ENCODE data around the gene DPP3. TPM values are rescaled to one million over a fixed set of nuclear protein-coding genes. Genes with fewer than 3 reads are reported as not detected.

The DPP3 gene
- total and polyA plus RNA-seq, 2 of the 4 experiments (the other 2 are of a cell fraction): 51.8 to 66.3 TPM

DNA sequence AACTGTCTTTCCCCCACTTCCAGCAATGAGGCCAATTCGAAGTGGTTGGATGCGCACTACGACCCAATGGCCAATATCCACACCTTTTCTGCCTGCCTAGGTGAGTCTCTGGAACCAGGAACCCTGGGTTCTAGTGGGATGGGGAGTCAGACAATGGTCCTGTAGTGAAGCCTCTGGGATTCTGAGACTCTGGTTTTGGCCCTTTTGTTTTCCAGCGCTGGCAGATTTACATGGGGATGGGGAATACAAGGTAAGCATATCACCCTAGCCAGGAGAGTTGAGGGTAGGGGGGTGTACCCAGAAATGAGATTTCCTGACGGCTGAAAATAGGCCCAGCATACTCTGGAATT, 30.7 kb downstream of the DPP3 start:
- H3K27ac ChIP-seq (ENCODE audit: insufficient read depth, low read length): peak overlapping the region; percentile 10
- H3K23ac ChIP-seq (ENCODE audit: low read depth, low read length): peak overlapping the region; percentile 87
- H2BK120ac ChIP-seq (ENCODE audit: low read depth, low read length): no peak overlapping the region
- dilution Hi-C loops (cut with HindIII; ENCODE audit: low sequenced_read_pairs, unreplicated experiment) (no loop called here), intact Hi-C loops (cut with micrococcal nuclease) (loop anchor here (1.0 kb wide), 1 partner anchor 103 kb away; no protein-coding TSS in a partner anchor), in situ Hi-C loops (cut with MboI; ENCODE audit: low sequenced_read_pairs) (no loop called here)
- H3K9me1 ChIP-seq (ENCODE audit: insufficient read depth, low read length): peaks cover 9% of the 10 kb centered on the region; the same call in 1 of the 2 replicates
- H2AK9ac ChIP-seq (replicated peaks; ENCODE audit: low read depth, low read length, poor library complexity): peak overlapping the region; percentile 91
- peak overlapping the region; percentile 57 for H4K5ac ChIP-seq (ENCODE audit: low read depth, low read length)
- peak overlapping the region; percentile 76; the same call in 1 of the 2 replicates for H3K14ac ChIP-seq (replicated peaks; ENCODE audit: low read depth, low read length)
- TF ChIP-seq MXI1 (IDR thresholded peaks at IDR 0.05; ENCODE audit: borderline replicate concordance, low read depth, low read length): no peak
- TF ChIP-seq NFE2L2 (IDR thresholded peaks at IDR 0.05; ENCODE audit: low read depth, low read length): no peak
- no peak for TF ChIP-seq CHD1 (IDR thresholded peaks at IDR 0.05; ENCODE audit: low read depth, low read length)
- TF ChIP-seq MAFK (IDR thresholded peaks at IDR 0.05; ENCODE audit: low read depth, low read length): no peak
- TF ChIP-seq, protein P1, sequence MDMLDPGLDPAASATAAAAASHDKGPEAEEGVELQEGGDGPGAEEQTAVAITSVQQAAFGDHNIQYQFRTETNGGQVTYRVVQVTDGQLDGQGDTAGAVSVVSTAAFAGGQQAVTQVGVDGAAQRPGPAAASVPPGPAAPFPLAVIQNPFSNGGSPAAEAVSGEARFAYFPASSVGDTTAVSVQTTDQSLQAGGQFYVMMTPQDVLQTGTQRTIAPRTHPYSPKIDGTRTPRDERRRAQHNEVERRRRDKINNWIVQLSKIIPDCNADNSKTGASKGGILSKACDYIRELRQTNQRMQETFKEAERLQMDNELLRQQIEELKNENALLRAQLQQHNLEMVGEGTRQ (IDR thresholded peaks at IDR 0.05; ENCODE audit: low read depth, low read length): no peak
- TF ChIP-seq, protein P2, sequence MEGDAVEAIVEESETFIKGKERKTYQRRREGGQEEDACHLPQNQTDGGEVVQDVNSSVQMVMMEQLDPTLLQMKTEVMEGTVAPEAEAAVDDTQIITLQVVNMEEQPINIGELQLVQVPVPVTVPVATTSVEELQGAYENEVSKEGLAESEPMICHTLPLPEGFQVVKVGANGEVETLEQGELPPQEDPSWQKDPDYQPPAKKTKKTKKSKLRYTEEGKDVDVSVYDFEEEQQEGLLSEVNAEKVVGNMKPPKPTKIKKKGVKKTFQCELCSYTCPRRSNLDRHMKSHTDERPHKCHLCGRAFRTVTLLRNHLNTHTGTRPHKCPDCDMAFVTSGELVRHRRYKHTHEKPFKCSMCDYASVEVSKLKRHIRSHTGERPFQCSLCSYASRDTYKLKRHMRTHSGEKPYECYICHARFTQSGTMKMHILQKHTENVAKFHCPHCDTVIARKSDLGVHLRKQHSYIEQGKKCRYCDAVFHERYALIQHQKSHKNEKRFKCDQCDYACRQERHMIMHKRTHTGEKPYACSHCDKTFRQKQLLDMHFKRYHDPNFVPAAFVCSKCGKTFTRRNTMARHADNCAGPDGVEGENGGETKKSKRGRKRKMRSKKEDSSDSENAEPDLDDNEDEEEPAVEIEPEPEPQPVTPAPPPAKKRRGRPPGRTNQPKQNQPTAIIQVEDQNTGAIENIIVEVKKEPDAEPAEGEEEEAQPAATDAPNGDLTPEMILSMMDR (conservative IDR thresholded peaks at IDR 0.05; ENCODE audit: low read depth, low read length): no peak
- TF ChIP-seq CEBPB (IDR thresholded peaks at IDR 0.05; ENCODE audit: low read depth, low read length): no peak
- TF ChIP-seq RCOR1 (IDR thresholded peaks at IDR 0.05; ENCODE audit: insufficient replicate concordance, low read length): no peak
- H3K4ac ChIP-seq (ENCODE audit: low read depth, low read length): peak overlapping the region; percentile 74; the same call in 1 of the 2 replicates
- no peak overlapping the region for H2BK5ac ChIP-seq (ENCODE audit: low read depth, low read length, poor library complexity, severe bottlenecking)
- H4K20me1 ChIP-seq (ENCODE audit: insufficient read depth, low read length): no peaks in the 10 kb centered on the region
- H3K36me3 ChIP-seq (ENCODE audit: control insufficient read depth, insufficient read depth, low read length): peaks cover 14% of the 10 kb centered on the region
- ChIA-PET POLR2A (ENCODE audit: unreplicated experiment) (no interaction called here), CTCF (interaction anchor here (0.8 kb wide), 1 partner anchor 12 kb away, joined by 3 read pairs; no protein-coding TSS in a partner anchor)
- H3K18ac ChIP-seq (ENCODE audit: low read depth, low read length): no peak overlapping the region
- H3K9ac ChIP-seq (ENCODE audit: low read depth, low read length): peak overlapping the region; percentile 68
- BruUV-seq (replicated peaks): no TSS peak
- H2AK5ac ChIP-seq (ENCODE audit: low read depth, low read length): peak overlapping the region; percentile 70; the same call in 1 of the 2 replicates
- peaks cover 13 to 24% of the 10 kb centered on the region in 2 experiments for H3K79me1 ChIP-seq (ENCODE audit: low read depth in 1 of 2, low read length in 2 of 2)
- no peak for DNase-seq
- no peaks in the 10 kb centered on the region for H3K4me1 ChIP-seq (ENCODE audit: control insufficient read depth, insufficient read depth, low read length)
- peak overlapping the region; percentile 83 for H3K4me2 ChIP-seq (ENCODE audit: low read depth, low read length)
- 0 out of 2 replicates have a peak overlapping the region, but pooled peaks have one; percentile 35 for H3K56ac ChIP-seq (ENCODE audit: extremely low read depth, insufficient read depth, low read length)
- peak overlapping the region; percentile 86 for H2AFZ ChIP-seq (replicated peaks; ENCODE audit: low read length, poor library complexity)
- peak overlapping the region; percentile 91 for H3K4me3 ChIP-seq (ENCODE audit: insufficient read depth, low read depth, low read length)
- H4K8ac ChIP-seq (ENCODE audit: low read depth in 2 of 2, low read length in 2 of 2): peak overlapping the region; percentile 85 to 87
- H2BK20ac ChIP-seq (ENCODE audit: low read depth, low read length): no peak overlapping the region
- H4K91ac ChIP-seq (ENCODE audit: insufficient read depth, low read depth, low read length): peak overlapping the region; percentile 16; the same call in 1 of the 2 replicates
- no peaks in the 10 kb centered on the region for H3K9me3 ChIP-seq (ENCODE audit: control insufficient read depth, insufficient read depth, low read length)
- WGBS, 2 experiments (ENCODE audit: extremely low coverage in 2 of 2, insufficient read length in 1 of 2): no CpG with 5 or more reads among the region's 5 CpGs
- H2BK15ac ChIP-seq (ENCODE audit: low read depth, low read length): no peak overlapping the region
- H3K27me3 ChIP-seq (ENCODE audit: control insufficient read depth, insufficient read depth, low read length): no peaks in the 10 kb centered on the region
- no peak for ATAC-seq (ENCODE audit: low read depth)

All from IMR-90 (cell line).